Brain microvascular endothelial cell (primary cell): Measurements from ENCODE around the gene MORC1.

Experiments used
- DNase-seq: peaks from one replicate; pipeline ENCODE4 v3.0.0-alpha.2; 2020
- H3K27ac ChIP-seq: fragments of 250-450 bp; sonication (Bioruptor Pico); 2 replicates; pipeline ENCODE4 v1.5.1; 2020; ENCODE audit warnings: mild to moderate bottlenecking, moderate library complexity
- H3K27me3 ChIP-seq: fragments of 250-450 bp; sonication (Bioruptor Pico); replicated peaks from 2 replicates; pipeline ENCODE4 v1.5.1; 2020; ENCODE audit warnings: mild to moderate bottlenecking
- H3K36me3 ChIP-seq: fragments of 250-450 bp; sonication (Bioruptor Pico); replicated peaks from 2 replicates; pipeline ENCODE4 v1.5.1; 2020; ENCODE audit warnings: mild to moderate bottlenecking
- H3K4me3 ChIP-seq: 2 replicates; pipeline ENCODE4 v1.5.1; 2011; ENCODE audit warnings: low read depth, mild to moderate bottlenecking, control low read depth, low read length, moderate library complexity
- in situ Hi-C: cut with HindIII; loops from 2 replicates; pipeline ENCODE4 v1.10.0; 2017; ENCODE audit warnings: low sequenced_read_pairs, low pct_ligation_motif_present
- TF ChIP-seq, protein P1 (sequence below): IDR thresholded peaks from 2 replicates; pipeline ENCODE4 v1.5.1; 2011; ENCODE audit warnings: low read depth, mild to moderate bottlenecking, moderate library complexity, low read length, control low read depth, inconsistent platforms; ENCODE audit errors: missing control alignments

MORC1 gene, protein sequence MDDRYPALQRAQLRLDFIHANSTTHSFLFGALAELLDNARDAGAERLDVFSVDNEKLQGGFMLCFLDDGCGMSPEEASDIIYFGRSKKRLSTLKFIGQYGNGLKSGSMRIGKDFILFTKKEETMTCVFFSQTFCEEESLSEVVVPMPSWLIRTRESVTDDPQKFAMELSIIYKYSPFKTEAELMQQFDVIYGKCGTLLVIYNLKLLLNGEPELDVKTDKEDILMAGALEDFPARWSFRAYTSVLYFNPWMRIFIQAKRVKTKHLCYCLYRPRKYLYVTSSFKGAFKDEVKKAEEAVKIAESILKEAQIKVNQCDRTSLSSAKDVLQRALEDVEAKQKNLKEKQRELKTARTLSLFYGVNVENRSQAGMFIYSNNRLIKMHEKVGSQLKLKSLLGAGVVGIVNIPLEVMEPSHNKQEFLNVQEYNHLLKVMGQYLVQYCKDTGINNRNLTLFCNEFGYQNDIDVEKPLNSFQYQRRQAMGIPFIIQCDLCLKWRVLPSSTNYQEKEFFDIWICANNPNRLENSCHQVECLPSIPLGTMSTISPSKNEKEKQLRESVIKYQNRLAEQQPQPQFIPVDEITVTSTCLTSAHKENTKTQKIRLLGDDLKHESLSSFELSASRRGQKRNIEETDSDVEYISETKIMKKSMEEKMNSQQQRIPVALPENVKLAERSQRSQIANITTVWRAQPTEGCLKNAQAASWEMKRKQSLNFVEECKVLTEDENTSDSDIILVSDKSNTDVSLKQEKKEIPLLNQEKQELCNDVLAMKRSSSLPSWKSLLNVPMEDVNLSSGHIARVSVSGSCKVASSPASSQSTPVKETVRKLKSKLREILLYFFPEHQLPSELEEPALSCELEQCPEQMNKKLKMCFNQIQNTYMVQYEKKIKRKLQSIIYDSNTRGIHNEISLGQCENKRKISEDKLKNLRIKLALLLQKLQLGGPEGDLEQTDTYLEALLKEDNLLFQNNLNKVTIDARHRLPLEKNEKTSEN

DNA sequence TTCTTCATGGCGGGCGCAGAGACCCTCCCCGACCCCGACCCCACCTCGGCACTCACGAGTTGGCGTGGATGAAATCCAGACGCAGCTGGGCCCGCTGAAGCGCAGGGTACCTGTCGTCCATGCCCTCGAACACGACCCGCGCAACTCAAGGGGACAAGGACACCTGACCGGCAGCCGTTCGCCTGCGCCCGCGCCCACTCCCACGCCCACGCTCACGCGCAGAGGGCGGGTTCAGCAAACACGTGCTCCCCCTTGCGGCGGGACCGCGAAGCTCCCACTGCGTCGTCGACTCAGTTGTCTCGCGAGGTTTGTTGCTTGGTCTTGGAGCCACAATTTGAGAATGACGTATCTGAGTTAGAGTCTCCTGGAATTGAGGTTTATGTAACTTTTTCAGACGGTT lies at the start of gene MORC1:
MORC1 (minus strand) TSS at position 196 of the 400 bp plus-strand sequence; CDS start at position 121, 75 bp downstream.
- TF ChIP-seq, protein P1, sequence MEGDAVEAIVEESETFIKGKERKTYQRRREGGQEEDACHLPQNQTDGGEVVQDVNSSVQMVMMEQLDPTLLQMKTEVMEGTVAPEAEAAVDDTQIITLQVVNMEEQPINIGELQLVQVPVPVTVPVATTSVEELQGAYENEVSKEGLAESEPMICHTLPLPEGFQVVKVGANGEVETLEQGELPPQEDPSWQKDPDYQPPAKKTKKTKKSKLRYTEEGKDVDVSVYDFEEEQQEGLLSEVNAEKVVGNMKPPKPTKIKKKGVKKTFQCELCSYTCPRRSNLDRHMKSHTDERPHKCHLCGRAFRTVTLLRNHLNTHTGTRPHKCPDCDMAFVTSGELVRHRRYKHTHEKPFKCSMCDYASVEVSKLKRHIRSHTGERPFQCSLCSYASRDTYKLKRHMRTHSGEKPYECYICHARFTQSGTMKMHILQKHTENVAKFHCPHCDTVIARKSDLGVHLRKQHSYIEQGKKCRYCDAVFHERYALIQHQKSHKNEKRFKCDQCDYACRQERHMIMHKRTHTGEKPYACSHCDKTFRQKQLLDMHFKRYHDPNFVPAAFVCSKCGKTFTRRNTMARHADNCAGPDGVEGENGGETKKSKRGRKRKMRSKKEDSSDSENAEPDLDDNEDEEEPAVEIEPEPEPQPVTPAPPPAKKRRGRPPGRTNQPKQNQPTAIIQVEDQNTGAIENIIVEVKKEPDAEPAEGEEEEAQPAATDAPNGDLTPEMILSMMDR = no peak
- Histone ChIP-seq H3K27ac (no peak within 1 kb of the TSS), H3K4me3 (no peak within 1 kb of the TSS), H3K27me3 (no peaks in the 10 kb centered on the region), H3K36me3 (no peaks in the 10 kb centered on the region)
- in situ Hi-C loops = no loop called here
- DNase-seq = no peak

DNA sequence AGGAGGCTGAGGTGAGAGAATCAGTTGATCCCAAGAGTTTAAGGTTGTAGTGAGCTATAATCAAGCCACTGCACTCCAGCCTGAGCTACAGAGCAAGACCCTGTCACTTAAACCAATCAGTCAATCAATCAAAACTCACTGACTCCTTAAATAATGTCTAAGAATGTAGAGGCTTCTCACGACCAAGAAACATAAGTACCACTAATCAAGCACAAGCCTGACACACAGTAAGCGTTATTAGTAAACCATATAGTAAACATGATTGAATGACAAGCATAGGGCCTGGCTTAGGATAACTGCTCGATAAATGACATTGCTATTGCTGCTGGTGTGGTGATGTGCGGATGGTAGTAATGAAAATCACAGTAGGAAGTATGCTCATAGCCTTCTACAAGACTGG lies 48.0 kb upstream of the MORC1 start:
- DNase-seq = no peak
- no peak overlapping the region for H3K27ac ChIP-seq
- no peaks in the 10 kb centered on the region for H3K36me3 ChIP-seq
- TF ChIP-seq, protein P1 = no peak
- no peak overlapping the region for H3K4me3 ChIP-seq
- in situ Hi-C loops = no loop called here
- H3K27me3 ChIP-seq = no peaks in the 10 kb centered on the region

DNA sequence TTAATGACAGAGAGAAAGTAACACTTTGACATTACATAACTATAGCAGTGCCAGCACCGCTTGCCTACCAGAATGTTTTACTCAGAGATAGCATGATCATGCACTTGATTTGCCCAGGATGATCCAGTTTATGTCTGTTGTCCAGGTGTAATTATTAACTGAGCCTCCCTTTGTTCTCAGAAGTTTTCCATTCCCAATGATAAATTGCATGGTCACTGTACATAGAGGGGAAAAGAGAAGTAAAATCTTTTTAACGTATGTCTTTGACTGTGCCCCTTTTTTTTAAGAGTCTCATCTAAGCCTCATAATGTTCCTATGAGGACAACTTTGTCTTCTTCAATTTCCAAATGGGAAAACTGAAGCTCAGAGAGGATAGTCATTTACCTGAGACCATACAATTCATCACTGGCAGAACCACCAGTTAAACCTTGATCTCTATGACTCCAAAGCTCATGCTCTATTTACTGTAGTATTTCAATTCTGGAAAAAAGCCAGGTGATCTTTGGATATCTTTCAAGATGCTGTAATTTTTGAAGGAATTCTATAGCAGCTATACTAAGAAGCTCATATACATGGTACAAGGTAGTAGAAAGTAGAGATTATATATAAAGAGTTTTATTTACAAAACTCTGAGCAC lies 43.7 kb upstream of the MORC1 start:
- no peaks in the 10 kb centered on the region for H3K36me3 ChIP-seq
- H3K4me3 ChIP-seq = no peak overlapping the region
- in situ Hi-C loops = no loop called here
- H3K27ac ChIP-seq = no peak overlapping the region
- no peak for DNase-seq
- no peaks in the 10 kb centered on the region for H3K27me3 ChIP-seq
- TF ChIP-seq, protein P1 = no peak

DNA sequence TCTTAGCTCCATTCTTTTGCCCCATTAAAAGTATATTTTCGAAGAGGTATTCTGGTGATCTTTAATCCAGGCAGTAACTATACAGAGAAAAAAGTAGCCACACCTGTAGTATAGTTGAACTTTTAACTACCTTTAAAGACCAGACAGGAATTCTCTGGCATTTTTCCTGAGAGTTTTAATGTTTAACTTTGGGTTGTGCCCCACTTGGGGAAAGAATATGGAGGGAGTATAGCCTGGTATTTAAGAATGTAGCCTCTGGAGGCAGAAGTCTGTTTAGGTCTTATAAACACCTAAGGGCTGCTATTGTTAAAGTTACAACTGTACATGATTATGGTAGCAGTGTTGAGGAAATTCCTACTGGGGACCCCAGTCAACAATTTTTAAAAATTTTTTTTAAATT lies 37.9 kb upstream of the MORC1 start:
- Histone ChIP-seq H3K27me3 (no peaks in the 10 kb centered on the region), H3K4me3 (no peak overlapping the region), H3K36me3 (no peaks in the 10 kb centered on the region), H3K27ac (no peak overlapping the region)
- TF ChIP-seq, protein P1 = no peak
- no peak for DNase-seq
- in situ Hi-C loops = no loop called here

DNA sequence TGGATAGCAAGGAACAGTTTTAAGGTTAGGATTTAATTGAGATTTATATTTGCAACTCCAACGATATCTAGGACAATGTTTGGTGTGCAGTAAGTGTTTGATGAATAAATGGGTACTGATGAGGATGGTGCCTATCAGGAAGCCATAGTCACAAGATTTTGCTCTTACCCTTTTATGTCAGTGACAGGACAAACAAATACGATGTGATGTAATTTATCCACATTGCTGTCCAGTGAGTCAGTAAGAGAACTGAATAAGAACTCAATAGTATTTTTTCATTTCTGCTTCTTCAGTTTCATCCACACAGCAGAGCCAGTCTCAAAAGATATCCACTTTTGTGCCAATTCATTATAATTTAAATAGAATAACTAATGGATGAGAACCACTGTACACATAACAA lies 37.0 kb upstream of the MORC1 start:
- Histone ChIP-seq H3K4me3 (no peak overlapping the region), H3K36me3 (no peaks in the 10 kb centered on the region), H3K27ac (no peak overlapping the region), H3K27me3 (no peaks in the 10 kb centered on the region)
- DNase-seq = no peak
- in situ Hi-C loops = no loop called here
- TF ChIP-seq, protein P1 = no peak
